Liver (tissue), 3 donors: Measurements from ENCODE around the gene ARHGEF9.

ENCODE experiments used
- NR2F2 ChIP-seq: IDR thresholded peaks from 2 replicates; pipeline ENCODE4 v1.6.1; 2016; ENCODE audit warnings: antibody characterized with exemption
- RAD21 ChIP-seq, 2 donors: IDR thresholded peaks; 2 replicates each; pipeline ENCODE4 v1.6.1; 2016; ENCODE audit warnings: antibody characterized with exemption in 2 of 2, mild to moderate bottlenecking in 2 of 2
- TF ChIP-seq, protein P1 (sequence below): fragments of 150-350 bp; IDR thresholded peaks from 2 replicates; pipeline ENCODE4 v1.5.1; 2017; ENCODE audit warnings: improper control_type of control experiment, low read depth, low read length; ENCODE audit not compliant: missing input control
- donor health status: healthy.
- donor health status: healthy.

DNA sequence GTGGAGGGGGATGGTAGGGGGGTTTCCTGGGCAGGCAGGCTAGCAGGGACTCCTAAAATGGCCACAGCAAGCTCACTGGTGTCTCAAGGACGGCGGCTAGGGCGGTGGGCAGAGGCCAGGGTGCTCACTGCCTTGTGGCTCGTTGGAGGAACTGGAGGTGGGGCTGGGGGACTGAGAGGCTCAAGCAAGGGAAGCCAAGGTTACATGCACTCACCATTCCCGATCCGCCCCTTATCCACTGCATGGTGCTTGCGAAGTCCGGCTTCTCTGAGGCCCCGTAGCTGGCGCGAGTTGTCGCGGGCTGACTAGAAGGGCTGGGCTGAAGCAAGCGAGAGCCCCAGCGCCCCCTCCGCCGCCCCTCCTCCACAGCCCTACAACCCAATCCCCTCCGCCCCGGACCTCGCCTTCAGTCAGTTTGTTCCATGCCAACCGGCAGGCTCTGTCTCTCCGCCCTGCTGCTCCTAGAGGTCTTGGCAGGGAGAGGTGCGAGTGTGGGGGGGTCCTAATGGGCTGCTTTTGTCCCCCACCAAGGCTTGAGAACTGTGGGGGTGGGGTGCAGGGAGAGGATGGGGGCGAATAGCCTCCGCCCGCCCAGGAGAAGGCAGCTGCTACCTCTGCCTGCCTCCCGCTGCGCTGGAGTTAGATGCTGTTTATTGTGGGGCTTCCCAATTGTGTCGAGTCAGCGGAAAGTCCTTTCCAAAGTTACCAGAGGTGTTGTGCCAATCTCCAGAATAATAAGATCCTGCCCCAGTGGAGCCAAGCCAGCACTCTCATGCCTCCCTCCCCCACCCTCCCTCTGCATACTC is at the start of gene ARHGEF9:
- TF ChIP-seq, protein P1, sequence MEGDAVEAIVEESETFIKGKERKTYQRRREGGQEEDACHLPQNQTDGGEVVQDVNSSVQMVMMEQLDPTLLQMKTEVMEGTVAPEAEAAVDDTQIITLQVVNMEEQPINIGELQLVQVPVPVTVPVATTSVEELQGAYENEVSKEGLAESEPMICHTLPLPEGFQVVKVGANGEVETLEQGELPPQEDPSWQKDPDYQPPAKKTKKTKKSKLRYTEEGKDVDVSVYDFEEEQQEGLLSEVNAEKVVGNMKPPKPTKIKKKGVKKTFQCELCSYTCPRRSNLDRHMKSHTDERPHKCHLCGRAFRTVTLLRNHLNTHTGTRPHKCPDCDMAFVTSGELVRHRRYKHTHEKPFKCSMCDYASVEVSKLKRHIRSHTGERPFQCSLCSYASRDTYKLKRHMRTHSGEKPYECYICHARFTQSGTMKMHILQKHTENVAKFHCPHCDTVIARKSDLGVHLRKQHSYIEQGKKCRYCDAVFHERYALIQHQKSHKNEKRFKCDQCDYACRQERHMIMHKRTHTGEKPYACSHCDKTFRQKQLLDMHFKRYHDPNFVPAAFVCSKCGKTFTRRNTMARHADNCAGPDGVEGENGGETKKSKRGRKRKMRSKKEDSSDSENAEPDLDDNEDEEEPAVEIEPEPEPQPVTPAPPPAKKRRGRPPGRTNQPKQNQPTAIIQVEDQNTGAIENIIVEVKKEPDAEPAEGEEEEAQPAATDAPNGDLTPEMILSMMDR, result no peak
- TF ChIP-seq NR2F2 (no peak), RAD21 (IDR thresholded peaks at IDR 0.05) (no peak)
